Mammary epithelial cell (primary cell): ENCODE measurements around the gene SLC38A11.
"Not testable (repeated sequence)": the region's sequence is repeated elsewhere in the genome, so short reads cannot be mapped to it uniquely, and the experiment has no call there.

Experiments used
- CTCF ChIP-seq, 2 donors: IDR thresholded peaks in 1 of 2; conservative IDR thresholded peaks in 1 of 2; 2 replicates each; pipeline ENCODE4 v1.5.1; 2011 to 2012; ENCODE audit warnings: inconsistent platforms in 2 of 2, low read length in 2 of 2, mild to moderate bottlenecking in 2 of 2, control low read depth in 1 of 2, low read depth in 1 of 2; ENCODE audit not compliant: insufficient read depth in 1 of 2; ENCODE audit errors: extremely low read depth in 1 of 2
- EZH2 ChIP-seq: IDR thresholded peaks from 2 replicates; pipeline ENCODE4 v1.6.1; 2012; ENCODE audit warnings: low read length, inconsistent platforms, borderline replicate concordance

DNA sequence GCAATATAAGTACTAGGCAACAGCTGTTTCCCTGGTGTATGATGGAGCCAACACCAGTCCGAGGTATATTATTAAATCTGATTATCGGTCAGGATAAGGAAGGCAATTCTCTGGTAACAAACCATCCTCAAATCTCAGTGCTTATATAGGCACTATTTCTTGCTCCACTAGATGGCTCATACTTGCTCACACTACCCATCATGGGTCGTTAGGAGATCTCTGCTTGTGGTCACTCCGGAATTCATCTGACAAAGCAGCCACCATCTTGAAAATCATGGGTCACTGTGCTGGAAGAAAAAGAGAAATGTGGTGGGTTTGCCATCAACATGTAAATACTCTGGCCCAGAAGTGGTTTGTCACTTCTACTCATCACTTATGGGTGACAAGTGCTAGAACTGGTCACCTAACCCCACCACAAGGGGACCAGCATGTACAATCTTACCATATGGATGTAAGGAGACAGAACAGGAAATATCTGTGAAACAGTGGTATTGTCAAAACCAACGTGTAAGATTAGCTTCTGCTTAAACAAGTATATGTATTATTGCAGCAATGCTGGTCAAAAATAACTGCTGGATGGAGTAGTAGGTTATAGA lies 21.6 kb upstream of the SLC38A11 start:
- not testable (repeated sequence) for TF ChIP-seq CTCF (conservative IDR thresholded peaks at IDR 0.05 in 1 of 2, IDR thresholded peaks at IDR 0.05 in 1 of 2; ENCODE audit: extremely low read depth in 1 of 2, insufficient read depth in 1 of 2, low read depth in 1 of 2, low read length in 2 of 2); EZH2
